Keratinocyte (primary cell): ENCODE data around the gene CDC20.

Experiments
- CTCF ChIP-seq, 3 experiments: IDR thresholded peaks in 1 of 3; conservative IDR thresholded peaks in 1 of 3; optimal IDR thresholded peaks in 1 of 3; 2 replicates in 2 of 3; 3 replicates in 1 of 3; pipeline versions ENCODE3 to v1.5.1; 2011; ENCODE audit warnings: low read length in 3 of 3, mild to moderate bottlenecking in 3 of 3, moderate library complexity in 2 of 3, control low read depth in 1 of 3, inconsistent platforms in 1 of 3; ENCODE audit not compliant: insufficient read depth in 2 of 3; ENCODE audit errors: extremely low read depth in 1 of 3
- EZH2 ChIP-seq: IDR thresholded peaks from one replicate; pipeline ENCODE4 v1.6.1; 2012; ENCODE audit warnings: inconsistent platforms, mild to moderate bottlenecking, low read length, moderate library complexity

GRCh38 chr1:43402089-43402865 lies 43.5 kb downstream of the CDC20 start:
- TF ChIP-seq CTCF (optimal IDR thresholded peaks at IDR 0.05 in 1 of 3, IDR thresholded peaks at IDR 0.05 in 1 of 3, conservative IDR thresholded peaks at IDR 0.05 in 1 of 3; ENCODE audit: extremely low read depth in 1 of 3, insufficient read depth in 2 of 3, low read length in 3 of 3) (no peak), EZH2 (no peak)
